Lower leg skin (tissue), 4 donors: Measurements from ENCODE around the gene MAP3K7CL. TPM values are rescaled to one million over a fixed set of nuclear protein-coding genes. Genes with fewer than 3 reads are reported as not detected.

Experiments used
- DNase-seq, 2 donors: peaks; one replicate each; pipeline ENCODE4 v3.0.0-alpha.2; 2019; ENCODE audit warnings: low spot score in 2 of 2
- H3K4me3 ChIP-seq: fragments of 200-600 bp; sonication (generic); 2 replicates; pipeline ENCODE4 v1.5.1; 2017; ENCODE audit warnings: mild to moderate bottlenecking, low read depth; ENCODE audit not compliant: poor library complexity, severe bottlenecking
- CTCF ChIP-seq, 3 donors: fragments of 450-650 bp; IDR thresholded peaks; one replicate each; pipeline ENCODE4 v1.5.1; 2016; ENCODE audit warnings: antibody characterized with exemption in 3 of 3, mild to moderate bottlenecking in 3 of 3, moderate library complexity in 2 of 3
- POLR2A ChIP-seq, 2 donors: fragments of 450-650 bp; IDR thresholded peaks; one replicate each; pipeline ENCODE4 v1.6.1; 2016 to 2017; ENCODE audit warnings: antibody characterized with exemption in 2 of 2, mild to moderate bottlenecking in 1 of 2, moderate library complexity in 1 of 2
- WGBS, 2 donors: methylation state at CpG; one replicate each; pipeline ENCODE4 v1.1.5; 2018; 5-methylcytosine and 5-hydroxymethylcytosine counted together
- intact Hi-C: fragments of 100-400 bp; cut with DNase I; formaldehyde crosslinking; loops from one replicate; pipeline ENCODE4 v1.15.0; 2023; ENCODE audit warnings: low total_unique reads
- total RNA-seq, 4 donors: library from RNA; depleted of rRNA; stranded (reverse); fragments of >200 nt; gene quantifications; one replicate each; pipeline ENCODE4 v1.1.0, GENCODE V29; 2016

The MAP3K7CL gene
- total RNA-seq, 4 donors from 2014 or later = 4.6 to 17.1 (median 8.8) TPM

GRCh38 chr21:29148530-29148929 is 18.1 kb downstream of the MAP3K7CL start:
- no peak overlapping the region for H3K4me3 ChIP-seq
- DNase-seq = peak in 1 of 2 donors; percentile 50
- intact Hi-C loops = no loop called here
- no peak for TF ChIP-seq POLR2A (IDR thresholded peaks at IDR 0.05)
- TF ChIP-seq CTCF (IDR thresholded peaks at IDR 0.05) = no peak
- WGBS, 2 donors = 10 to 25% methylated on average over 5 of the region's 5 CpGs

GRCh38 chr21:29149808-29150425 is 19.5 kb downstream of the MAP3K7CL start:
- H3K4me3 ChIP-seq = no peak overlapping the region
- WGBS, 2 donors = 67 to 70% methylated on average over 3 of the region's 3 CpGs
- TF ChIP-seq POLR2A (IDR thresholded peaks at IDR 0.05) (no peak), CTCF (IDR thresholded peaks at IDR 0.05) (no peak)
- intact Hi-C loops = no loop called here
- DNase-seq = no peak

- TF ChIP-seq CTCF (IDR thresholded peaks at IDR 0.05) (no peak), POLR2A (IDR thresholded peaks at IDR 0.05) (no peak)
- 63 to 75% methylated on average over 3 of the region's 3 CpGs for WGBS, 2 donors
- H3K4me3 ChIP-seq = no peak overlapping the region
- no peak for DNase-seq
- intact Hi-C loops = no loop called here
These were observed 21.5 kb downstream of the MAP3K7CL start for GRCh38 chr21:29151931-29152330.

- no peak overlapping the region for H3K4me3 ChIP-seq
- intact Hi-C loops = no loop called here
- DNase-seq = no peak
- TF ChIP-seq POLR2A (IDR thresholded peaks at IDR 0.05) (no peak), CTCF (IDR thresholded peaks at IDR 0.05) (no peak)
- 45 to 57% methylated on average over 1 of the region's 1 CpG for WGBS, 2 donors
These were observed 22.5 kb downstream of the MAP3K7CL start for GRCh38 chr21:29152916-29153315.

GRCh38 chr21:29154270-29154669 is 23.8 kb downstream of the MAP3K7CL start:
- H3K4me3 ChIP-seq = no peak overlapping the region
- 93 to 94% methylated on average over 3 of the region's 3 CpGs for WGBS, 2 donors
- DNase-seq = no peak
- intact Hi-C loops = no loop called here
- TF ChIP-seq POLR2A (IDR thresholded peaks at IDR 0.05) (no peak), CTCF (IDR thresholded peaks at IDR 0.05) (no peak)
